Esophagus mucosa (tissue), 1 donor: ENCODE data around the gene CTU1. TPM values are rescaled to one million over a fixed set of nuclear protein-coding genes. Genes with fewer than 3 reads are reported as not detected.

Experiments
- ATAC-seq: fragments of 200-7000 bp; cut with Tn5 transposase; one replicate; pipeline ENCODE4 v1.9.1; 2020
- total RNA-seq: library from RNA; stranded (reverse); gene quantifications from one replicate; pipeline ENCODE4 v1.2.4, GENCODE V29; 2023
- donor health status: DM: yes; HTN: yes; CAD: no.

The CTU1 gene
- total RNA-seq, 1 donor from 2014 or later = 5.3 TPM

DNA sequence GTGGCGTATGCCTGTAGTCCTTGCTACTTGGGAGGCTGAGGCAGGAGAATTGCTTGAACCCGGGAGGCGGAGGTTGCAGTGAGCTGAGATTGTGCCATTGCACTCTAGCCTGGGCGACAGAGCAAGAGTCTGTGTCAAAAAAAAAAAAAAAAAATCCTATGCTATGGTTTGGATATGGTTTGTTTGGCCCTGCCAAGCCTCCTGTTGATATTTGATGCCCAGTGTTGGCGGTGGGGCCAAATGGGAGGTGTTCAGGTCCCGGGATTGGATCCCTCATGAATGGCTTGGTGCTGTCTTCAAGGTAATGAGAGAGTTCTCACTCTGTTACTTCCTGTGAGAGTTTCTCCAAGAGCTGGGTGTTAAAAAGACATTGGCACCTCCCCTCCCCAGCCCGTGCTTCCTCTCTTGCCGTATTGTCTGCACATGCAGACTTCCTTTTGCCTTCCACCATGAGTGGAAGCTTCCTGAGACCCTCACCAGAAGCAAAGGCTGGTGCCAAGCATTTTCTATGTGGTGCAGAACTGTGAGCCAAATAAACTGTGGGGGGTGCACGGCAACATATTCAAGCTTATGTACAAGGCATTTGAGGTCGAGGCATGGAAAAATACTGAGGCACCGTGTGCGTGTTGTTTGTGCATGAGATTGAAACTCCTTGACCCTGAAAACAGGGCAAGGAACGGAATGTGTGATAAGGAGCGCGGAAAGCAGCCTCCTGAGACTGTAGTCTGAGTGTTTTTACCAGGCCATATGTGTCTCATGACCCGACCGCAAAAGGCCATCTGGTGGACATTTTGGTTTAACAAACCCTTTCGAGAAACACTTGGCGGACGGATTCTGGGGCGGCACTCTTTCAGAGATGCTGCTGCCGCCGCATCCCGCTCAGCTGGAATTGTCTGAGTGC, 23.8 kb upstream of the CTU1 start:
- peak; percentile 28 for ATAC-seq

GRCh38 chr19:51129716-51130115, 21.5 kb upstream of the CTU1 start:
- no peak for ATAC-seq

GRCh38 chr19:51128227-51128626, 20.0 kb upstream of the CTU1 start:
- ATAC-seq = no peak

DNA sequence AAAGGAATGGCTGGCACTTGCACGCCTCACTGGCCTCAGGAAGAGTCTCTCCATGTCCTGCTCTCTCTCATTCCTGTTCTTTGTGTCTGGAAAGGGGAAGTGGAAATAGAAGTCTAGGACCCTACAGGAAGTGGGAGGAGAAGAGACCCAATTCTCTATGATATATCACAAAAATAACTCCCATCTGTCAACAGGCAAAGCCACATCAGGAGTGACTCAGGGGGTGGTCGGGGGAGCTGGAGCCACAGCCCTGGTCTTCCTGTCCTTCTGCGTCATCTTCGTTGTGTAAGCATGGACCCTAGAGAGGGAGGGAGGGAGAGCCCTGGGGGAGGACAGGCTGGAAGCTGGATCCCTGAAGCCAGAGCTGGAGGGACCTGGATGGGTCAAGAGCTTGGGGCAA, 19.5 kb upstream of the CTU1 start:
- no peak for ATAC-seq

DNA sequence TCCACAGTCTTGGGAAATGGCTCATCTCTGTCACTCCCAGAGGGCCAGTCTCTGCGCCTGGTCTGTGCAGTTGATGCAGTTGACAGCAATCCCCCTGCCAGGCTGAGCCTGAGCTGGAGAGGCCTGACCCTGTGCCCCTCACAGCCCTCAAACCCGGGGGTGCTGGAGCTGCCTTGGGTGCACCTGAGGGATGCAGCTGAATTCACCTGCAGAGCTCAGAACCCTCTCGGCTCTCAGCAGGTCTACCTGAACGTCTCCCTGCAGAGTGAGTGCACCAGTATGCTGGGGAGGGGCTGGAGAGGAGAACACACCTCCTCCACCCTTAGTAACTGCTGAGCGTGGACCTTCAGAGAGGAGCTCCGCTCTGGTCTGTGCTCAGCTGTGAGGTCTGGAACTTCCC, 18.8 kb upstream of the CTU1 start:
- ATAC-seq = no peak

- no peak for ATAC-seq
Observed at GRCh38 chr19:51125421-51126075, 17.3 kb upstream of the CTU1 start.

DNA sequence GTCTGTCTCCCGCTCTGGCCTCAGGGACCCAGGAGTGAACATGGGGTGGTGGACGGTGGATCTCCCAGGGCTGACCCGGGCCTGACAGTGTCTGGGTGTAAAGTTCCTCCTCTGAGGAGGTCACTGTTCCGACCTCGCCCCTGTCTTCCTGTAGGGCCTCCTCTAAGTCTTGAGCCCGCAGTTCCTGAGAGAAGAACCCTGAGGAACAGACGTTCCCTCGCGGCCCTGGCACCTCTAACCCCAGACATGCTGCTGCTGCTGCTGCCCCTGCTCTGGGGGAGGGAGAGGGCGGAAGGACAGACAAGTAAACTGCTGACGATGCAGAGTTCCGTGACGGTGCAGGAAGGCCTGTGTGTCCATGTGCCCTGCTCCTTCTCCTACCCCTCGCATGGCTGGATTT, 16.5 kb upstream of the CTU1 start, which contains the start of gene SIGLEC9:
SIGLEC9 (plus strand) TSS at position 178 of the 400 bp plus-strand sequence; CDS start at position 247, 69 bp downstream.
- ATAC-seq = no peak

GRCh38 chr19:51124216-51124615, 16.0 kb upstream of the CTU1 start:
- no peak for ATAC-seq

DNA sequence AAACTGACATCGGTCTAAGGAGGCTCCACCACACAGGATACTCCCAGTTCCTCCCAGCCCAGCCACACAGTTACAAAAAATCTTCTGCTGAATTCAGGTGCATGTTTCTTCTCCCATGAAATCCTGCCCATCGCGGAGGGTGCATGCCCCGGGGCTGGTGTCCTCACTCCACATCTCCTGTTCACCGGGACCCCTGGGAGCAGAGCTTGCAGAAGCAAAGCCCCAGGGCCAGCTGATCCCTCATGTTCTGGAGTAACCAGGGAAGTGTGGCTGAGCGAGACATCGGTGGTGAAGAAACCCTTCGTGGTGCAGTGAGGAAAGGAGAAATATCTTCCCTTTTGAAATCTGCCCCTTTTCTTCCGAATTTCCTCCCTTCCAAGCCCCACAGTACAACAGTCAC, 15.6 kb upstream of the CTU1 start:
- no peak for ATAC-seq

DNA sequence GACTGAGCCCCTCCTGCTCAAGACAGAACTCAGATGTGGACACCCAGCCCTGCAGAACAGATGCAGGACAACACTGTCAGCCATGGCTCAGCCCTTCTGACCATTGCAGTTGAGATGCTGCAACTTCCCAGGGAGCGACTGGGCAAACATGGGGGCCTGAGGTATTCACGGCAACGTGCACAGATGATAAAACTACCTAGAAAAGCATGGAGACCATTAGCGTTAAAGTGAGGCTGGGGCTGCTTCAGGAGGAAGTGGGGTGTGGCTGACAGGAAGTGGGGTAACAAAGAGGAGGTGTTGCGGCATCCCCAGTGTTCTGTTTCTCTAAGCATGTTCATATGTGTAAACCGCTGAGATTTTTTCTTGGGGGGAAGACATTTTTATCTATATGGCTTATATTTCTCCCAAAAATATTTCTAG, 15.2 kb upstream of the CTU1 start:
- no peak for ATAC-seq

GRCh38 chr19:51122112-51122981, 14.1 kb upstream of the CTU1 start:
- no peak for ATAC-seq

DNA sequence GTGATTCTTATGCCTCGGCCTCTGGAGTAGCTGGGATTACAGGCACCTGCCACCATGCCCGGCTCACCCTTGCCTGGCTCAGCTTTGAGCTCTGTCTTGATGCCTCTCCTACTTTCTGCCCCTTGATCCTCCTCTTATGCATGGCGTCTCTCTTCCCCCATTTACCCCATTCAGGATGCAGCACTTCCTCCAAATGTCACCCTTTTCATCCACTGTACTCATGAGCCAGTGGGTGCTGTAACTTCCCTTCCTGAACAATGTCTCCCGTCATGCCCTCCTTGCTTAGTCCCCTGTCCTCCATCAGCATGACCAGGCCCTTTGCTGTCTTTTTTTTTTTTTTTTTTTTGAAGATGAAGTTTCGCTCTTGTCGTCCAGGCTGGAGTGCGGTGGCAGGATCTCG, 13.0 kb upstream of the CTU1 start:
- no peak for ATAC-seq

- no peak for ATAC-seq
Observed at GRCh38 chr19:51120160-51120559, 12.0 kb upstream of the CTU1 start.

GRCh38 chr19:51119611-51120010, 11.4 kb upstream of the CTU1 start:
- no peak for ATAC-seq

DNA sequence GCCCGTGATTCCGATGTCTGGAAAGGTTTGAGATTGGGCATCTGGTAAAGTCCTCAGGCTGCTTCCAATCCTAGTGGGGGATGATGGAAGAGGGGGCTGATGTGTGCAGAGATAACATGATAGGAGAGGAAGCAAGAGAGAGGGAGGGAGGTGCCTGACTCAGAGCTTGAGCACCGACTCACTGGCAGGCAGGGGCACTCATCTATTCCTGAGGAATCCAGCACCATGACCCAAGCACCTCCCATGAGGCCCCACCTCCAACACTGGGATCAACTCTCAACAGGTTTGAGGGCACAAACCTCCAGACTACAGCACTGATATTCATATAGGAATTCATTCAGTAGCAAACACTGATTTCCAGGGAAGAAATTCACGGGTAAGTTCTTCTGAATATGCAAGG, 10.9 kb upstream of the CTU1 start:
- ATAC-seq = no peak

DNA sequence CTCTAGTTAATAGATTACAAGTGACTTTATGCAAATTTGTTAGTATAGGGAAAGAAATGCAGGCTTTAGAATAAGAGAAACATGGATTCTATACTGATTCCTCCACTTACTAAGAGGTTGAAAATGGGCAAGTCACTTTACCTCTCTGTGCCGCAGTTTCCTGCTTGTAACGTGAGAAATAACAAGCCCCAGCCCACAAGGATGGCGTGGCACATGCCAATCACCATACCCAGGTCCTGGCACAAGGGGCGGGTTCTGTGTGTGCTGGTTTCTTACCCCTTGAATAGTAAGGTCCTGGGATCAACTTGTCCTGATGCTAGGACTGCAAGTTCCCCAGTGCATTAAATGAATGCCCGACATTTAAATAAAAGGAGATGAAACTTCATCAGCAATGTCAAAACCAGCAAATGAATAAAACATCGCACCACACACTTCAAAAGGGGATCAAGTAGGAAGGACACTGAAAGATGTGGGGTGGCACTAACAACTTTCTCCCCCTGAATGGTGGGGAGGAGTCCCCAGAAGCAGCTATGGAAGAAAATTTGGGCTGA, 8.6 kb upstream of the CTU1 start:
- no peak for ATAC-seq

GRCh38 chr19:51114087-51114729, 6.0 kb upstream of the CTU1 start:
- ATAC-seq = no peak

GRCh38 chr19:51111606-51112005, 3.4 kb upstream of the CTU1 start:
- peak; percentile 5 for ATAC-seq

DNA sequence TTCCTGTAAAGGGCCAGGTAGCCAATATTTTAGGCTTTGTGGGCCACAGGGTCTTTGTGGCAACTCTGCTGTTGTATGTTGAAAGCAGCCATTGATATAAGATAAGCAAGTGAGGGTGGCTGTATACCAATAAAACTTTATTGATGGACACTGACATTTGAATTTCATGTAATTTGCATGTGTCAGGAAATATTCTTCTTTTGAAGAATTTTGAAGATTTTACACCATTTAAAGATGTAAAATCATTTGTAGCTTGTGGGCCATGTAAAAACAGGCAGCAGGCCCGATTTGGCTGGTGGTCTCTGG, 2.4 kb upstream of the CTU1 start:
- ATAC-seq = no peak

- peak; percentile 0 for ATAC-seq
Observed at GRCh38 chr19:51108805-51109146, 567 bp upstream of the CTU1 start.

DNA sequence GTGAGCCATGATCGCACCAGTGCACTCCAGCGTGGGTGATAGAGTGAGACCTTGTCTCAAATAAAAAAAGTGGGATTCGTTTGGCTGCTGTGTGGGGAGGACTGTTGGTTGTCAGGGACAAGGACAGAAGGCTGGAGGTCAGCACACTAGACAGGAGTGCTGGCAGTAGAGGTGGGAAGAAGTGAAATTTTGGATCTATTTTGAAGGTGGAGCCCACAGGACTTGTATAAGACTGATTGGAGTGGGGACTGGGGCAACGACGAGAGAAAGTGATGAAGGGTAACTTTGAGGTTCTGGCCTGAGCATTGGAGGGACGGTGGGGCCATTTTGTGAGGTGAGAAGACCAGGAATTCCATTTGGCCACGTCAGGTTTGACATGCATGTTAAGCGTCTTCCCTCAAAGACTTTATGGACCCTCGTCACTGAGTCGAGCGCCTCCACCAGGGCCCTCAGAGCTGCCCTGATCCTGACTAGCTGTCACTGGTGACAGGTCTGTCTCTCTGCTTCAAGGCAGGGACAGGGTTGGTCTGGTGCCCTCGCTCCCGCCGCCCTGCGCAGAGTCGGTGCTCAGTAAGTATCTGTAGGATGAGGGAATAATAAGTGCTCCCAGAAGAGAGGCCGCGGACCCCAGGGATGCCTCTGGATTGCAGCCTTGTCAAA, 673 bp downstream of the CTU1 start:
- peak; percentile 16 for ATAC-seq

GRCh38 chr19:51103926-51104341, 4.3 kb downstream of the CTU1 start:
- no peak for ATAC-seq
